Rectal smooth muscle tissue (tissue), 1 donor: ENCODE data around the gene HSPG2.

Source experiments
- H3K27ac ChIP-seq: one replicate; pipeline ENCODE4 v1.7.0; 2013; ENCODE audit warnings: low read depth, low read length, inconsistent platforms
- H3K27me3 ChIP-seq: one replicate; pipeline ENCODE4 v1.7.0; 2013; ENCODE audit warnings: low read length; ENCODE audit not compliant: control insufficient read depth, insufficient read depth
- H3K36me3 ChIP-seq: one replicate; pipeline ENCODE4 v1.7.0; 2013; ENCODE audit warnings: low read length; ENCODE audit not compliant: control insufficient read depth, insufficient read depth
- H3K4me1 ChIP-seq: one replicate; pipeline ENCODE4 v1.7.0; 2013; ENCODE audit warnings: low read length; ENCODE audit not compliant: control insufficient read depth, insufficient read depth
- H3K4me3 ChIP-seq: one replicate; pipeline ENCODE4 v1.7.0; 2013; ENCODE audit warnings: low read length
- H3K9ac ChIP-seq: one replicate; pipeline ENCODE4 v1.7.0; 2013; ENCODE audit warnings: low read length

HSPG2 gene

GRCh38 chr1:21851430-21852250 is 85.5 kb downstream of the HSPG2 start:
- no peaks in the 10 kb centered on the region for H3K27me3 ChIP-seq
- H3K4me3 ChIP-seq: no peak overlapping the region
- H3K36me3 ChIP-seq: peaks cover 73% of the 10 kb centered on the region
- H3K9ac ChIP-seq: no peak overlapping the region
- H3K27ac ChIP-seq: no peak overlapping the region
- H3K4me1 ChIP-seq: no peaks in the 10 kb centered on the region

- no peak overlapping the region for H3K9ac ChIP-seq
- H3K27me3 ChIP-seq: no peaks in the 10 kb centered on the region
- no peaks in the 10 kb centered on the region for H3K4me1 ChIP-seq
- H3K27ac ChIP-seq: no peak overlapping the region
- peaks cover 66% of the 10 kb centered on the region for H3K36me3 ChIP-seq
- no peak overlapping the region for H3K4me3 ChIP-seq
Measured at GRCh38 chr1:21849909-21850576, 87.1 kb downstream of the HSPG2 start.

- H3K9ac ChIP-seq: no peak overlapping the region
- no peak overlapping the region for H3K4me3 ChIP-seq
- H3K36me3 ChIP-seq: peaks cover 58% of the 10 kb centered on the region
- H3K4me1 ChIP-seq: no peaks in the 10 kb centered on the region
- H3K27ac ChIP-seq: no peak overlapping the region
- no peaks in the 10 kb centered on the region for H3K27me3 ChIP-seq
Measured at GRCh38 chr1:21848524-21849174, 88.5 kb downstream of the HSPG2 start.

GRCh38 chr1:21847223-21848205 is 89.6 kb downstream of the HSPG2 start:
- peaks cover 62% of the 10 kb centered on the region for H3K36me3 ChIP-seq
- H3K27me3 ChIP-seq: no peaks in the 10 kb centered on the region
- no peak overlapping the region for H3K9ac ChIP-seq
- no peak overlapping the region for H3K4me3 ChIP-seq
- H3K27ac ChIP-seq: no peak overlapping the region
- no peaks in the 10 kb centered on the region for H3K4me1 ChIP-seq

GRCh38 chr1:21845646-21846641 is 91.2 kb downstream of the HSPG2 start:
- Histone ChIP-seq H3K36me3 (peaks cover 65% of the 10 kb centered on the region), H3K27ac (no peak overlapping the region), H3K9ac (no peak overlapping the region), H3K4me1 (no peaks in the 10 kb centered on the region), H3K27me3 (no peaks in the 10 kb centered on the region), H3K4me3 (no peak overlapping the region)

- Histone ChIP-seq H3K27me3 (no peaks in the 10 kb centered on the region), H3K27ac (no peak overlapping the region), H3K4me1 (no peaks in the 10 kb centered on the region), H3K4me3 (no peak overlapping the region), H3K36me3 (peaks cover 65% of the 10 kb centered on the region), H3K9ac (no peak overlapping the region)
Measured at GRCh38 chr1:21843996-21844395, 93.1 kb downstream of the HSPG2 start.

- H3K36me3 ChIP-seq: peaks cover 65% of the 10 kb centered on the region
- H3K4me3 ChIP-seq: no peak overlapping the region
- no peaks in the 10 kb centered on the region for H3K4me1 ChIP-seq
- H3K9ac ChIP-seq: no peak overlapping the region
- H3K27ac ChIP-seq: no peak overlapping the region
- H3K27me3 ChIP-seq: no peaks in the 10 kb centered on the region
Measured at GRCh38 chr1:21843208-21843607, 93.9 kb downstream of the HSPG2 start.

- H3K4me1 ChIP-seq: no peaks in the 10 kb centered on the region
- no peak overlapping the region for H3K9ac ChIP-seq
- H3K36me3 ChIP-seq: peaks cover 65% of the 10 kb centered on the region
- H3K27ac ChIP-seq: no peak overlapping the region
- H3K4me3 ChIP-seq: no peak overlapping the region
- no peaks in the 10 kb centered on the region for H3K27me3 ChIP-seq
Measured at GRCh38 chr1:21842606-21843162, 94.4 kb downstream of the HSPG2 start.

GRCh38 chr1:21841852-21842466 is 95.2 kb downstream of the HSPG2 start:
- Histone ChIP-seq H3K9ac (no peak overlapping the region), H3K27me3 (no peaks in the 10 kb centered on the region), H3K36me3 (peaks cover 62% of the 10 kb centered on the region), H3K27ac (no peak overlapping the region), H3K4me1 (no peaks in the 10 kb centered on the region), H3K4me3 (no peak overlapping the region)

GRCh38 chr1:21840981-21841380 is 96.1 kb downstream of the HSPG2 start:
- Histone ChIP-seq H3K27me3 (no peaks in the 10 kb centered on the region), H3K9ac (no peak overlapping the region), H3K36me3 (peaks cover 64% of the 10 kb centered on the region), H3K4me1 (no peaks in the 10 kb centered on the region), H3K27ac (no peak overlapping the region), H3K4me3 (no peak overlapping the region)
